Liver (tissue), 3 donors: ENCODE results near the gene NPY5R.

Experiments used
- EGR1 ChIP-seq, 2 donors: IDR thresholded peaks; 2 replicates each; pipeline ENCODE4 v1.6.1; 2016 to 2018; ENCODE audit warnings: antibody characterized with exemption in 2 of 2, low read depth in 2 of 2
- JUND ChIP-seq, 2 donors: IDR thresholded peaks; 2 replicates each; pipeline ENCODE4 v1.6.1; 2016; ENCODE audit warnings: antibody characterized with exemption in 2 of 2
- TF ChIP-seq, protein P1 (sequence below): fragments of 150-350 bp; IDR thresholded peaks from 2 replicates; pipeline ENCODE4 v1.5.1; 2017; ENCODE audit warnings: improper control_type of control experiment, low read depth, low read length; ENCODE audit not compliant: missing input control
- TF ChIP-seq, protein P2 (sequence below): IDR thresholded peaks from 2 replicates; pipeline ENCODE4 v1.6.1; 2016; ENCODE audit warnings: antibody characterized with exemption
- TF ChIP-seq, protein P3 (sequence below): IDR thresholded peaks from 2 replicates; pipeline ENCODE4 v1.6.1; 2016; ENCODE audit warnings: antibody characterized with exemption
- donor health status: healthy.
- donor health status: healthy.

DNA sequence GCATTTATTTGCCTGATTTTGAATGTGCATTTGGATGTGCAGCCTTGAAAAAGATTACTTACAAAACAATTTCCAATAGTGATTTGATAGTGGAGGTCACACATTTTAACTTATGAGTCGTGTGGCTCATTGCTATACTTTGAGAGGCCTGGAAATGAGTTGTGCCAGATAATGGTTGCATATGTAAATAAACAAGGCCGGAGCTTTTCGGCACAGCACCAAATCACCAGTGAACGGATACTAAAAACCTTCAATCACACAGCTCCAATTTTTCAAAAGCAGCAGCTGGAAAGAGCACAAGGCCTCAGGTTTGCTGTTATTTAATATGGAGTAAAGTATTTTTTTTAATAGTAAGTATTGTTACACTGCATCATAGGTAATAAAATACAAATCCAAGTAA is 57.2 kb downstream of the NPY5R start:
- no peak for TF ChIP-seq JUND (IDR thresholded peaks at IDR 0.05)
- TF ChIP-seq, protein P1, sequence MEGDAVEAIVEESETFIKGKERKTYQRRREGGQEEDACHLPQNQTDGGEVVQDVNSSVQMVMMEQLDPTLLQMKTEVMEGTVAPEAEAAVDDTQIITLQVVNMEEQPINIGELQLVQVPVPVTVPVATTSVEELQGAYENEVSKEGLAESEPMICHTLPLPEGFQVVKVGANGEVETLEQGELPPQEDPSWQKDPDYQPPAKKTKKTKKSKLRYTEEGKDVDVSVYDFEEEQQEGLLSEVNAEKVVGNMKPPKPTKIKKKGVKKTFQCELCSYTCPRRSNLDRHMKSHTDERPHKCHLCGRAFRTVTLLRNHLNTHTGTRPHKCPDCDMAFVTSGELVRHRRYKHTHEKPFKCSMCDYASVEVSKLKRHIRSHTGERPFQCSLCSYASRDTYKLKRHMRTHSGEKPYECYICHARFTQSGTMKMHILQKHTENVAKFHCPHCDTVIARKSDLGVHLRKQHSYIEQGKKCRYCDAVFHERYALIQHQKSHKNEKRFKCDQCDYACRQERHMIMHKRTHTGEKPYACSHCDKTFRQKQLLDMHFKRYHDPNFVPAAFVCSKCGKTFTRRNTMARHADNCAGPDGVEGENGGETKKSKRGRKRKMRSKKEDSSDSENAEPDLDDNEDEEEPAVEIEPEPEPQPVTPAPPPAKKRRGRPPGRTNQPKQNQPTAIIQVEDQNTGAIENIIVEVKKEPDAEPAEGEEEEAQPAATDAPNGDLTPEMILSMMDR = no peak
- TF ChIP-seq, protein P2, sequence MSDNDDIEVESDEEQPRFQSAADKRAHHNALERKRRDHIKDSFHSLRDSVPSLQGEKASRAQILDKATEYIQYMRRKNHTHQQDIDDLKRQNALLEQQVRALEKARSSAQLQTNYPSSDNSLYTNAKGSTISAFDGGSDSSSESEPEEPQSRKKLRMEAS = no peak
- no peak for TF ChIP-seq EGR1 (IDR thresholded peaks at IDR 0.05; ENCODE audit: low read depth in 2 of 2)
- TF ChIP-seq, protein P3, sequence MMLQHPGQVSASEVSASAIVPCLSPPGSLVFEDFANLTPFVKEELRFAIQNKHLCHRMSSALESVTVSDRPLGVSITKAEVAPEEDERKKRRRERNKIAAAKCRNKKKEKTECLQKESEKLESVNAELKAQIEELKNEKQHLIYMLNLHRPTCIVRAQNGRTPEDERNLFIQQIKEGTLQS = no peak
